Limb (tissue), 2 donors: ENCODE measurements around the gene MAP3K14.
A peak's percentile ranks its signal among the peaks of the same experiment; 100 is the strongest.
"Not testable (repeated sequence)": the region's sequence is repeated elsewhere in the genome, so short reads cannot be mapped to it uniquely, and the experiment has no call there.

Experiments used
- DNase-seq, 2 donors: peaks; one replicate each; pipeline ENCODE4 v3.0.0-alpha.2; 2016; ENCODE audit errors: extremely low spot score in 2 of 2

MAP3K14 gene

GRCh38 chr17:45316434-45317110 lies at the start of gene MAP3K14:
MAP3K14 (minus strand) TSS chr17:45317020; CDS start chr17:45290745, 26,275 bp downstream.
- peak; percentile 64 to 84 for DNase-seq

- no peak for DNase-seq
Measured at GRCh38 chr17:45366049-45366448, 49.2 kb upstream of the MAP3K14 start.

GRCh38 chr17:45364531-45365390 lies 47.9 kb upstream of the MAP3K14 start:
- no peak for DNase-seq

GRCh38 chr17:45363498-45363897 lies 46.7 kb upstream of the MAP3K14 start:
- no peak for DNase-seq

GRCh38 chr17:45361976-45362375 lies 45.2 kb upstream of the MAP3K14 start:
- DNase-seq = no peak

GRCh38 chr17:45361451-45361850 lies 44.6 kb upstream of the MAP3K14 start:
- DNase-seq = no peak

GRCh38 chr17:45357364-45357997 lies 40.7 kb upstream of the MAP3K14 start:
- no peak for DNase-seq

- DNase-seq = peak in 1 of 2 donors; percentile 4
Measured at GRCh38 chr17:45355087-45355486, 38.3 kb upstream of the MAP3K14 start.

GRCh38 chr17:45353043-45353442 lies 36.2 kb upstream of the MAP3K14 start:
- DNase-seq = no peak

GRCh38 chr17:45351831-45352230 lies 35.0 kb upstream of the MAP3K14 start:
- no peak for DNase-seq

GRCh38 chr17:45347444-45347843 lies 30.6 kb upstream of the MAP3K14 start:
- DNase-seq = no peak

GRCh38 chr17:45346216-45347015 lies 29.6 kb upstream of the MAP3K14 start:
- no peak for DNase-seq

GRCh38 chr17:45345554-45346215 lies 28.9 kb upstream of the MAP3K14 start:
- peak in 1 of 2 donors; percentile 45 for DNase-seq

GRCh38 chr17:45345246-45345553 lies 28.4 kb upstream of the MAP3K14 start:
- DNase-seq = peak in 1 of 2 donors; percentile 5

GRCh38 chr17:45343967-45344664 lies 27.3 kb upstream of the MAP3K14 start:
- not testable (repeated sequence) for DNase-seq

- DNase-seq = no peak
Measured at GRCh38 chr17:45342871-45343526, 26.2 kb upstream of the MAP3K14 start.

- DNase-seq = no peak
Measured at GRCh38 chr17:45342306-45342705, 25.5 kb upstream of the MAP3K14 start.

GRCh38 chr17:45341533-45342158 lies 24.8 kb upstream of the MAP3K14 start:
- DNase-seq = peak; percentile 8 to 49
